ENCODE measurements around the gene NFIA. TPM values are rescaled to one million over a fixed set of nuclear protein-coding genes. Genes with fewer than 3 reads are reported as not detected.

Gene NFIA
- total RNA-seq, 1 donor from 2014 or later = 66.6 TPM

- Histone ChIP-seq H3K4me1 (peaks cover 7% of the 10 kb centered on the region), H3K36me3 (no peaks in the 10 kb centered on the region), H3K27ac (peak overlapping the region; percentile 78), H3K27me3 (no peaks in the 10 kb centered on the region), H3K4me3 (no peak overlapping the region), H3K9me3 (no peaks in the 10 kb centered on the region)
- ATAC-seq (peak; percentile 80), DNase-seq (no peak)
- TF ChIP-seq, protein P1, sequence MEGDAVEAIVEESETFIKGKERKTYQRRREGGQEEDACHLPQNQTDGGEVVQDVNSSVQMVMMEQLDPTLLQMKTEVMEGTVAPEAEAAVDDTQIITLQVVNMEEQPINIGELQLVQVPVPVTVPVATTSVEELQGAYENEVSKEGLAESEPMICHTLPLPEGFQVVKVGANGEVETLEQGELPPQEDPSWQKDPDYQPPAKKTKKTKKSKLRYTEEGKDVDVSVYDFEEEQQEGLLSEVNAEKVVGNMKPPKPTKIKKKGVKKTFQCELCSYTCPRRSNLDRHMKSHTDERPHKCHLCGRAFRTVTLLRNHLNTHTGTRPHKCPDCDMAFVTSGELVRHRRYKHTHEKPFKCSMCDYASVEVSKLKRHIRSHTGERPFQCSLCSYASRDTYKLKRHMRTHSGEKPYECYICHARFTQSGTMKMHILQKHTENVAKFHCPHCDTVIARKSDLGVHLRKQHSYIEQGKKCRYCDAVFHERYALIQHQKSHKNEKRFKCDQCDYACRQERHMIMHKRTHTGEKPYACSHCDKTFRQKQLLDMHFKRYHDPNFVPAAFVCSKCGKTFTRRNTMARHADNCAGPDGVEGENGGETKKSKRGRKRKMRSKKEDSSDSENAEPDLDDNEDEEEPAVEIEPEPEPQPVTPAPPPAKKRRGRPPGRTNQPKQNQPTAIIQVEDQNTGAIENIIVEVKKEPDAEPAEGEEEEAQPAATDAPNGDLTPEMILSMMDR (IDR thresholded peaks at IDR 0.05) = no peak
- intact Hi-C loops (cut with DNase I) = no loop called here
These were observed 236.2 kb downstream of the NFIA start for GRCh38 chr1:61318319-61319125.

GRCh38 chr1:61320575-61320974, 238.2 kb downstream of the NFIA start:
- H3K27ac ChIP-seq = no peak overlapping the region
- H3K4me3 ChIP-seq = no peak overlapping the region
- intact Hi-C loops (cut with DNase I) = no loop called here
- DNase-seq (no peak), ATAC-seq (no peak)
- H3K36me3 ChIP-seq = no peaks in the 10 kb centered on the region
- no peaks in the 10 kb centered on the region for H3K27me3 ChIP-seq
- no peaks in the 10 kb centered on the region for H3K9me3 ChIP-seq
- peaks cover 7% of the 10 kb centered on the region for H3K4me1 ChIP-seq
- TF ChIP-seq, protein P1 (IDR thresholded peaks at IDR 0.05) = no peak

DNA sequence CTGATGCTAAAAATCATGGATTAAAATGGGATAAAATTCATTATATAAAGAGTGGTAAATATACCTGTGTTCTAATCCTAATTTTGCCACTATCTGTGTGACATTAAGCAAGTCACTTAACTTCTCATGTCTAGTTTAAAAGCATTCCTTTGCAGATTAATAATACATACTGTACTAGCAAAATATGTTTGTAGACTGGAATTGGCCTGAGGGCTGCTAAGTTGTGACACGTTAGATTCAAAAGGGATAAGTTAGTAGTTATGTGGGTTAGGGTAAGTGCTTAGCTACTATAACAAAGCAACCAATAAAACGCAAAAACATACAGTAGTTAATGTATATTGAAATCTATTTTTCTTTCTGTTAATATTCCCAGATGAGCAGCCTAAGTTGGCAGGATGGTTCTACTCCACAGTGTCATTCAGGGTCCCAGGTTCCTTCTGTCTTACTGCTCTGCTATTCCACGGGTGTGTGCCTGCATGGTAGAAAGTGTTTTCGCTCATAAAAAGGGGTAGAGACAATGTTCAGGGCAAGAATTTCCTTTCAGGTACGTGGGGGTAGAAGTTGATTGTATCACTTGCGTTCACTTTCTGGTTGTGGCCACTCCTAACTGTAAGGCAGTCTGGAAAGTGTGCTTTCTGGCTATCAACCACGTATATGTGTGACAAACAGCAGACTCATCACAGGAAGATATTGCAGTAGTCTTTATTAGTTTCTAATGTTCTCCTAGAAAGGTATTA, 239.8 kb downstream of the NFIA start:
- TF ChIP-seq, protein P1 (IDR thresholded peaks at IDR 0.05) = no peak
- no peaks in the 10 kb centered on the region for H3K27me3 ChIP-seq
- no peaks in the 10 kb centered on the region for H3K9me3 ChIP-seq
- H3K27ac ChIP-seq = no peak overlapping the region
- ATAC-seq (no peak), DNase-seq (no peak)
- intact Hi-C loops (cut with DNase I) = no loop called here
- H3K36me3 ChIP-seq = no peaks in the 10 kb centered on the region
- H3K4me3 ChIP-seq = no peak overlapping the region
- peaks cover 7% of the 10 kb centered on the region for H3K4me1 ChIP-seq

- Histone ChIP-seq H3K4me1 (peaks cover 7% of the 10 kb centered on the region), H3K9me3 (no peaks in the 10 kb centered on the region), H3K27me3 (no peaks in the 10 kb centered on the region), H3K36me3 (no peaks in the 10 kb centered on the region), H3K4me3 (no peak overlapping the region), H3K27ac (no peak overlapping the region)
- DNase-seq (no peak), ATAC-seq (no peak)
- TF ChIP-seq, protein P1 (IDR thresholded peaks at IDR 0.05) = no peak
- intact Hi-C loops (cut with DNase I) = no loop called here
These were observed 240.4 kb downstream of the NFIA start for GRCh38 chr1:61322769-61323168.

DNA sequence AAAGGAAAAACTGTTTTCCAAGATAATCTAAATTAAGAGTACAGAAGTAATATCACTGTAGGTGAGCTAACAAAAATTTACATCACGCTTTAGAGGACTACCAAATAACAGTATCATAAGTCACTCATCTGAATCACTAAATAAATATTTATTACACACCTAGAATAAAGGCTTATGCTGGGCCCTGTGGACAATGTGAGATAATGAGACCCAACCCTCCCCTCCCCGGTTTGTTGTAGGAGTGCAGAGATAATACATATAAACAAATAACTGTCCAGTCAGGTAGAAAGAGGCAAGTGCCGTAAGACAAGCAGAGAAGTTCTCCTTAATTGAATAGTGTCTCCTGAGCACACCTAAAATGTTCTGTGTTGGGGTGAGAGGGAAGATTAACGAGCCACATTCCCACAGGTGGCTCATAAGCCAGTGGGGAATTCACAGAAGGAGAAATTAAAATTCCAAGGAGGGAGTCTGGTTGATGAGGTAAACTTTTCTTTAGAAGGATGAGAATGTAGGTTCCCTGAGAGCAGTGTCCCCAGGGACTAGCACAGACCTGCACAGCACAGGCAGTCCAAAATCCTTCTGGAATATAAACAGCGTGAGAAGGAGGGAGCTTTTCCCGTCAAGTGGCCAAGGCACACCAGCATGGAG, 241.4 kb downstream of the NFIA start:
- no peak overlapping the region for H3K27ac ChIP-seq
- DNase-seq (no peak), ATAC-seq (no peak)
- H3K4me3 ChIP-seq = no peak overlapping the region
- no peaks in the 10 kb centered on the region for H3K36me3 ChIP-seq
- peaks cover 7% of the 10 kb centered on the region for H3K4me1 ChIP-seq
- intact Hi-C loops (cut with DNase I) = no loop called here
- H3K27me3 ChIP-seq = no peaks in the 10 kb centered on the region
- TF ChIP-seq, protein P1 (IDR thresholded peaks at IDR 0.05) = no peak
- no peaks in the 10 kb centered on the region for H3K9me3 ChIP-seq
